HCT116 (cell line): ENCODE measurements around the gene ALOXE3.

Experiments used
- ATF3 ChIP-seq: IDR thresholded peaks from 2 replicates; pipeline ENCODE4 v1.6.1; 2012
- CBX3 ChIP-seq: IDR thresholded peaks from 2 replicates; pipeline ENCODE4 v1.6.1; 2012; ENCODE audit warnings: low read depth
- CEBPB ChIP-seq: IDR thresholded peaks from 2 replicates; pipeline ENCODE4 v1.6.1; 2012; ENCODE audit warnings: low read depth
- CTCF ChIP-seq, 3 experiments: fragments of 200-600 bp in 1 of 3; sonication (generic) in 1 of 3; IDR thresholded peaks in 2 of 3; conservative IDR thresholded peaks in 1 of 3; 2 replicates each; pipeline ENCODE4 v1.5.1; 2012 to 2017; ENCODE audit warnings: low read depth in 2 of 3, low read length in 2 of 3, antibody characterized with exemption in 1 of 3, borderline replicate concordance in 1 of 3, control low read depth in 1 of 3, mild to moderate bottlenecking in 1 of 3, mixed read lengths in 1 of 3, mixed run types in 1 of 3, moderate library complexity in 1 of 3; ENCODE audit not compliant: insufficient read depth in 1 of 3
- EZH2 ChIP-seq: fragments of 200-600 bp; sonication (generic); IDR thresholded peaks from 2 replicates; pipeline ENCODE4 v1.6.1; 2017; ENCODE audit warnings: antibody characterized with exemption, mixed run types
- EZH2phosphoT487 ChIP-seq: fragments of 200-600 bp; IDR thresholded peaks from 2 replicates; pipeline ENCODE4 v1.6.1; 2018; ENCODE audit warnings: antibody characterized with exemption, borderline replicate concordance
- MAX ChIP-seq: IDR thresholded peaks from 2 replicates; pipeline ENCODE4 v1.6.1; 2012
- POLR2A ChIP-seq: IDR thresholded peaks from 2 replicates; pipeline ENCODE4 v1.7.0; 2011; ENCODE audit warnings: borderline replicate concordance; ENCODE audit not compliant: insufficient read depth, insufficient read length; ENCODE audit errors: extremely low read depth
- POLR2AphosphoS5 ChIP-seq: IDR thresholded peaks from 2 replicates; pipeline ENCODE4 v1.6.1; 2011; ENCODE audit warnings: mild to moderate bottlenecking, low read depth, low read length, moderate library complexity
- RAD21 ChIP-seq: IDR thresholded peaks from 2 replicates; pipeline ENCODE4 v1.6.1; 2012; ENCODE audit warnings: low read depth, mild to moderate bottlenecking
- REST ChIP-seq: IDR thresholded peaks from 2 replicates; pipeline ENCODE4 v1.6.1; 2012; ENCODE audit warnings: low read depth
- SP1 ChIP-seq: IDR thresholded peaks from 2 replicates; pipeline ENCODE4 v1.6.1; 2012; ENCODE audit warnings: low read depth
- YY1 ChIP-seq: IDR thresholded peaks from 2 replicates; pipeline ENCODE4 v1.6.1; 2011; ENCODE audit warnings: low read length, low read depth, moderate library complexity, mild to moderate bottlenecking; ENCODE audit not compliant: insufficient replicate concordance; ENCODE audit errors: extremely low read depth

GRCh38 chr17:8151641-8152111 is 33.4 kb upstream of the ALOXE3 start:
- no peak for TF ChIP-seq CTCF (IDR thresholded peaks at IDR 0.05 in 2 of 3, conservative IDR thresholded peaks at IDR 0.05 in 1 of 3; ENCODE audit: borderline replicate concordance in 1 of 3, insufficient read depth in 1 of 3, low read depth in 2 of 3, low read length in 2 of 3)
- TF ChIP-seq EZH2: no peak
- no peak for TF ChIP-seq SP1
- TF ChIP-seq POLR2A: no peak
- no peak for TF ChIP-seq MAX
- TF ChIP-seq ATF3: no peak
- no peak for TF ChIP-seq REST
- no peak for TF ChIP-seq CEBPB
- TF ChIP-seq YY1: no peak
- no peak for TF ChIP-seq RAD21
- TF ChIP-seq CBX3: no peak
- TF ChIP-seq POLR2AphosphoS5: no peak
- no peak for TF ChIP-seq EZH2phosphoT487
